Upper lobe of right lung (tissue), 1 donor: ENCODE data around the gene CHRNB1. TPM values are rescaled to one million over a fixed set of nuclear protein-coding genes. Genes with fewer than 3 reads are reported as not detected.
"Not testable (repeated sequence)": the region's sequence is repeated elsewhere in the genome, so short reads cannot be mapped to it uniquely, and the experiment has no call there.

Experiments used
- ATAC-seq: fragments of 200-7000 bp; cut with Tn5 transposase; one replicate; pipeline ENCODE4 v1.9.1; 2020; ENCODE audit warnings: mild to moderate bottlenecking, moderate library complexity
- DNase-seq: peaks from one replicate; pipeline ENCODE4 v3.0.0-alpha.2; 2020
- H3K27ac ChIP-seq: fragments of 200-600 bp; one replicate; pipeline ENCODE4 v1.8.0; 2022
- H3K27me3 ChIP-seq: fragments of 200-600 bp; one replicate; pipeline ENCODE4 v1.8.0; 2022; ENCODE audit warnings: mild to moderate bottlenecking
- H3K36me3 ChIP-seq: fragments of 200-600 bp; one replicate; pipeline ENCODE4 v1.8.0; 2022
- H3K4me1 ChIP-seq: fragments of 200-600 bp; one replicate; pipeline ENCODE4 v1.8.0; 2022
- H3K4me3 ChIP-seq: fragments of 200-600 bp; one replicate; pipeline ENCODE4 v1.8.0; 2022; ENCODE audit warnings: mild to moderate bottlenecking
- H3K9me3 ChIP-seq: fragments of 200-600 bp; one replicate; pipeline ENCODE4 v1.8.0; 2022
- intact Hi-C: fragments of 100-400 bp; cut with DNase I; formaldehyde crosslinking; loops from one replicate; pipeline ENCODE4 v1.11.0; 2022
- total RNA-seq: library from RNA; stranded (reverse); fragmentation: NEBNext Ultra II Directional; extraction: Animal tissue kit (Norgen Biotek cat#: 25700); gene quantifications from one replicate; pipeline ENCODE4 v1.2.1, GENCODE V29; 2021
- TF ChIP-seq, protein P1 (sequence below): fragments of 200-600 bp; IDR thresholded peaks from one replicate; pipeline ENCODE4 v1.8.0; 2022; ENCODE audit warnings: antibody characterized with exemption
- donor health status: DM: no; HTN: yes; CAD: no; lungs with severe emphysema.

Gene CHRNB1
- total RNA-seq, 1 donor from 2014 or later, result 10.1 TPM

- no peak overlapping the region for H3K27ac ChIP-seq
- DNase-seq, result no peak
- intact Hi-C loops, result no loop called here
- no peaks in the 10 kb centered on the region for H3K9me3 ChIP-seq
- TF ChIP-seq, protein P1, sequence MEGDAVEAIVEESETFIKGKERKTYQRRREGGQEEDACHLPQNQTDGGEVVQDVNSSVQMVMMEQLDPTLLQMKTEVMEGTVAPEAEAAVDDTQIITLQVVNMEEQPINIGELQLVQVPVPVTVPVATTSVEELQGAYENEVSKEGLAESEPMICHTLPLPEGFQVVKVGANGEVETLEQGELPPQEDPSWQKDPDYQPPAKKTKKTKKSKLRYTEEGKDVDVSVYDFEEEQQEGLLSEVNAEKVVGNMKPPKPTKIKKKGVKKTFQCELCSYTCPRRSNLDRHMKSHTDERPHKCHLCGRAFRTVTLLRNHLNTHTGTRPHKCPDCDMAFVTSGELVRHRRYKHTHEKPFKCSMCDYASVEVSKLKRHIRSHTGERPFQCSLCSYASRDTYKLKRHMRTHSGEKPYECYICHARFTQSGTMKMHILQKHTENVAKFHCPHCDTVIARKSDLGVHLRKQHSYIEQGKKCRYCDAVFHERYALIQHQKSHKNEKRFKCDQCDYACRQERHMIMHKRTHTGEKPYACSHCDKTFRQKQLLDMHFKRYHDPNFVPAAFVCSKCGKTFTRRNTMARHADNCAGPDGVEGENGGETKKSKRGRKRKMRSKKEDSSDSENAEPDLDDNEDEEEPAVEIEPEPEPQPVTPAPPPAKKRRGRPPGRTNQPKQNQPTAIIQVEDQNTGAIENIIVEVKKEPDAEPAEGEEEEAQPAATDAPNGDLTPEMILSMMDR, result no peak
- no peaks in the 10 kb centered on the region for H3K27me3 ChIP-seq
- H3K4me1 ChIP-seq, result peaks cover 17% of the 10 kb centered on the region
- no peak overlapping the region for H3K4me3 ChIP-seq
- peaks cover 27% of the 10 kb centered on the region for H3K36me3 ChIP-seq
- no peak for ATAC-seq
These were observed 23.4 kb downstream of the CHRNB1 start for GRCh38 chr17:7468290-7468689.

GRCh38 chr17:7468804-7469389 is 24.0 kb downstream of the CHRNB1 start:
- Histone ChIP-seq H3K4me3 (no peak overlapping the region), H3K27ac (peak overlapping the region; percentile 51), H3K4me1 (peaks cover 17% of the 10 kb centered on the region), H3K27me3 (no peaks in the 10 kb centered on the region), H3K9me3 (no peaks in the 10 kb centered on the region), H3K36me3 (peaks cover 21% of the 10 kb centered on the region)
- DNase-seq (no peak), ATAC-seq (no peak)
- TF ChIP-seq, protein P1, result no peak
- intact Hi-C loops, result no loop called here

DNA sequence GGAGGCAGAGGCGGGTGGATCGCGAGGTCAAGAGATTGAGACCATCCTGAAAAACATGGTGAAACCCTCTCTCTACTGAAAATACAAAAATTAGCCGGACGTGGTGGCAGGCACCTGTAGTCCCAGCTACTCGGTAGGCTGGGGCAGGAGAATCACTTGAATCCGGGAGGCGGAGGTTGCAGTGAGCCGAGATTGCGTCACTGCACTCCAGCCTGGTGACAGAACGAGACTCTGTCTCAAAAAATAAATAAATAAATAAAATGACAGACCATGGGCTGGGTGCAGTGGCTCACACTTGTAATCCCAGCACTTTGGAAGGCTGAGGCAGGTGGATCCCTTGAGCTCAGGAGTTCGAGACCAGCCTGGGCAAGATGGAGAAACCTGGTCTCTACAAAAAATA is 25.0 kb downstream of the CHRNB1 start:
- H3K4me3 ChIP-seq, H3K27ac ChIP-seq, H3K9me3 ChIP-seq, DNase-seq, intact Hi-C loops, ATAC-seq, H3K27me3 ChIP-seq: not testable (repeated sequence)
- peaks cover 13% of the 10 kb centered on the region for H3K36me3 ChIP-seq
- peaks cover 21% of the 10 kb centered on the region for H3K4me1 ChIP-seq

DNA sequence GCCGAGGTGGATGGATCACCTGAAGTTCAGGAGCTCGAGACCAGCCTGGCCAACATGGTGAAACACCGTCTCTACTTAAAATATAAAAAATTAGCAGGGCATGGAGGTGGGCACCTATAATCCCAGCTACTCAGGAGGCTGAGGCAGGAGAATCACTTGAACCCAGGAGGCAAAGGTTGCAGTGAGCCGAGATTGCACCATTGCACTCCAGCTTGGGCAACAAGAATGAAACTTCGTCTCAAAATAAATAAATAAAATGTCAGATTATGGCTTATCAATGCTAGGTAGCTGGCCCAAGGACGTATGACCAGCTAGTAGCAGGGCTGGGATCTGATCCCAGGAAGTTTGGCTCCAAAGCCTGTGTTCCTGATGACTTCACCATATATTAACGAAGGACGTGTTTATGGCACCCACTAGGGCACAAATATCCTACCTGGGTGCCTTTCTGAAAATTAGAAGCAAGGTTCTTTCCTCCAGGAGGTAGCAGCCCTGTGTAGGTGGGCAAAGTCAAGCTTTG is 25.7 kb downstream of the CHRNB1 start:
- H3K27me3 ChIP-seq, H3K36me3 ChIP-seq, intact Hi-C loops, H3K9me3 ChIP-seq, DNase-seq, H3K4me3 ChIP-seq, H3K27ac ChIP-seq, ATAC-seq: not testable (repeated sequence)
- peaks cover 28% of the 10 kb centered on the region for H3K4me1 ChIP-seq

DNA sequence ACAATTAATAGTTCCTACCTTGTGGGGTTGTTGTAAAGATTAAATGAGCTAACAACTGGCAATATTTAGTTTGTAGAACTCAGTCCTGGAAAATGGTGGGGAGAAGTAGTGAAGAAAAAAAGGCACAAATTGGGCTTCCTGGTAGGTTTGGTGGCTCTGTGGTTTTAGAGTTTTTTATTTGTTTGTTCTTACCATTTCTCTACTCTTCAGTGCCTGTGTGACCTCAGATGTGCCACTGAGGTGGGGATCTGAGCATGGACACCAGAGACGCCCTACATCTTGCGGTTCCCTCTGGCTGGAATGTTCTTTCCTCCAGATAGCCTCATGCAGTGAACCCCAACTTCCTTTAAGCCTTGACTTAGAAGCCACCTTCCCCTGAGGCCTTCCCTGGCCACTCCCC is 26.9 kb downstream of the CHRNB1 start:
- Histone ChIP-seq H3K9me3 (no peaks in the 10 kb centered on the region), H3K4me3 (no peak overlapping the region), H3K27me3 (no peaks in the 10 kb centered on the region), H3K36me3 (no peaks in the 10 kb centered on the region), H3K4me1 (peaks cover 40% of the 10 kb centered on the region), H3K27ac (peak overlapping the region; percentile 12)
- ATAC-seq, result no peak
- TF ChIP-seq, protein P1, result no peak
- DNase-seq, result no peak
- intact Hi-C loops, result no loop called here

DNA sequence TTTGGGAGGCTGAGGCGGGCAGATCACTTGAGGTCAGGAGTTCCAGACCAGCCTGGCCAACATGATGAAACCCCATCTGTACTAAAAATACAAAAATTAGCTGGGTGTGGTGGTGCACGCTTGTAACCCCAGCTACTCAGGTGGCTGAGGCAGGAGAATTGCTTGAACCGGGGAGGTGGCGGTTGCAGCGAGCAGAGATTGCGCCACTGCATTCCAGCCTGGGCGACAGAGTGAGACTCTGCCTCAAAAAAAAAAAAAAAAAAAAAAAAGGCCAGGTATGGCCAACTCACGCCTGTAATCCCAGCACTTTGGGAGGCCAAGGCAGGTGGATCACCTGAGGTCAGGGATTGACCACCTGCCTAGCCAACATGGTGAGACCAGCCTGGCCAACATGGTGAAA is 29.9 kb downstream of the CHRNB1 start:
- DNase-seq, result peak; percentile 84
- Histone ChIP-seq H3K27ac (peak overlapping the region; percentile 99), H3K4me1 (peaks cover 42% of the 10 kb centered on the region)
- H3K9me3 ChIP-seq, H3K36me3 ChIP-seq, H3K27me3 ChIP-seq, intact Hi-C loops, ATAC-seq, H3K4me3 ChIP-seq: not testable (repeated sequence)

DNA sequence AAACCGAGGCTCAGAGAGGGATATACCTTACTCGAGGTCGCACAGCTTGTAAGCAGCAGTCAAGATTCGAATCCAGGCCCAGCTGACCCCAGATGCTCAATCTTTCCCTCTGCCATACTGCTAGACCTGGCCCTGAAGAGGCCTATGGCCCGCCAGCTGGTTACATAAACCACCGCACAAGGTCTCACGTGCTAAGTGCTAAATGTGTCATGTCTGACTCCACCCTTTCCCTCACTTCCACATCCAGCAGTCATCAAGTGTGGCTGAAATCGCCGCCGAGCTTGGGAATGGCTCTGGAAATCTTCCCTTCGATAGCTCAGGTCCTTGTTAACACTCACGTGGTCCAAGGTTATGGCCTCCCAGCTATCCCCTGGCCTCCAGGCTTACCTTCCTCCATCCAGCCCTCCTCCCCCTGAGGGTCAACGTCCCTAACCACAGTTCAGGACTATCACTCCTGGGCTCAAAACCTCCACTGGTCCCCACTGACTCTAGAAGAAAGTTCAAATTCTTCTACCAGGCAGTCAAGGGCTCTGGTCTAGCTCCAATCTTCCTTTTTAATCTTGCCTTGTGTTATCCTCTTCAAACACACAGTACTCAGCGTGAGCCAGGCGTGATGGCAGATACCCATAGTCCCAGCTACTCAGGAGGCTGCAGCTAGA is 31.0 kb downstream of the CHRNB1 start:
- Histone ChIP-seq H3K4me3 (no peak overlapping the region), H3K27ac (peak overlapping the region; percentile 99), H3K36me3 (no peaks in the 10 kb centered on the region), H3K9me3 (no peaks in the 10 kb centered on the region), H3K4me1 (peaks cover 45% of the 10 kb centered on the region), H3K27me3 (no peaks in the 10 kb centered on the region)
- intact Hi-C loops, result no loop called here
- TF ChIP-seq, protein P1, result no peak
- ATAC-seq (peak; percentile 35), DNase-seq (no peak)
